Stimulated activated CD4-positive, alpha-beta T cell treated with anti-CD3 and anti-CD28 coated beads, Interleukin-2, amount 100 ng/mL, for 24 hours (primary cell): Measurements from ENCODE around the gene CHST1.

ENCODE experiments used
- DNase-seq, 2 donors: peaks; one replicate each; pipeline ENCODE4 v3.0.0-alpha.2; 2020

CHST1 gene, protein sequence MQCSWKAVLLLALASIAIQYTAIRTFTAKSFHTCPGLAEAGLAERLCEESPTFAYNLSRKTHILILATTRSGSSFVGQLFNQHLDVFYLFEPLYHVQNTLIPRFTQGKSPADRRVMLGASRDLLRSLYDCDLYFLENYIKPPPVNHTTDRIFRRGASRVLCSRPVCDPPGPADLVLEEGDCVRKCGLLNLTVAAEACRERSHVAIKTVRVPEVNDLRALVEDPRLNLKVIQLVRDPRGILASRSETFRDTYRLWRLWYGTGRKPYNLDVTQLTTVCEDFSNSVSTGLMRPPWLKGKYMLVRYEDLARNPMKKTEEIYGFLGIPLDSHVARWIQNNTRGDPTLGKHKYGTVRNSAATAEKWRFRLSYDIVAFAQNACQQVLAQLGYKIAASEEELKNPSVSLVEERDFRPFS

DNA sequence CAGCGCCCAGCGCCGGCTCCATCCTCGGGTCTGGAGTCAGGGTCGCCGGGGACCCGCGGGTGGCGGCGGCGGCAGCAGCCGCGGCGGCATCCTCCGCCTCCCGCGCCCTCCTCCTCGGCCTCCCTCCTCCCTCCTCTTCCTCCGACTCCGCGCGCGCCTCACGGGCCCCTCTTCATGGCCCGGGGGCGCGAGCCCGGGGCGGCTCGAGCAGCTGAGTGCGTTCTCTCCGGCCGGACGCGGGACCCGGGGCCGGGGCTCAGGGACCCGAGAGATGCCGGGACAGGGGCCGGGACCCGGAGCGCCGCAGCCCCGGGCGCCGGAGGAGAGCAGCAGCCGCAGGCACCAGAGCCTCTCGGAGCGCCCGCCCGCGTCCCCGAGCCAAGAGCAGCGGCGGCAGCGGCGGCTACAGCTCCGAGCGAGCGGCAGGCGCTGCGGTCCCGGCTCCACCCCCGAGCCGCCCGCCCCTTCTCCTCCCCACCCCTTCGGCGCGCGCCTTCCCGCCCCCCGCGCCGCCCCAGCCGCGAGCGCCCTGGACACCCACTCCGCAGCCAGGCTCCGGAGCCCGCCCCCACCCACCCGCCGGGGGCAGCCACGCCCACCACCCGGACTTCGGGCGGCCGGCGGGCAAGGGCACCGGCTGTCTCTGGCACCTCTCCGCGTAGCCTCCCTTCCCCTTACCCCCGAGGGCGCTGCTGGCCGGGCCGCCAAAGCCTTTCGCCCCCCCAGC lies at the start of gene CHST1:
Gene CHST1, minus strand, starts transcription at position 417 of the 727 bp plus-strand sequence. CDS start 14,699 bp downstream, outside the sequence.
- DNase-seq, result peak in 1 of 2 donors; percentile 52

DNA sequence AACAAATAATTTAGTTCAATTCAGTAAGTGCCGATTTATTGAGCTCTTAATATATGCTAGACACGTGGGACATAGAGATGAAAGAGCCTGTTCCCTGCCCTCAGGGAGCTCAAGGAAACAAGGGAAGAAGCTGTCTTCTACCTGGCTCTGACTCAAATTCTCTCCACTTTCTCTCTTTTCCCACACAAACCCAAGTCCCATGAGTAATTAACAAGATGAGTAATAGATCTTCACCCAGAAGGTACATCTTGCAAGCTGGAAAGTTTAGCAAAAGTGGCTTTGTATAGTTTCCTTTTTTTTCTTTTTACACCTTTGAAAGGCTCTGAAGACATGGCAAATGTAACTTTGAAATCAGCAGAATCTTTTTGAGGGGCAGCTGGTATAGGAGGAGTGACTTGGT lies 48.2 kb upstream of the CHST1 start:
- no peak for DNase-seq

DNA sequence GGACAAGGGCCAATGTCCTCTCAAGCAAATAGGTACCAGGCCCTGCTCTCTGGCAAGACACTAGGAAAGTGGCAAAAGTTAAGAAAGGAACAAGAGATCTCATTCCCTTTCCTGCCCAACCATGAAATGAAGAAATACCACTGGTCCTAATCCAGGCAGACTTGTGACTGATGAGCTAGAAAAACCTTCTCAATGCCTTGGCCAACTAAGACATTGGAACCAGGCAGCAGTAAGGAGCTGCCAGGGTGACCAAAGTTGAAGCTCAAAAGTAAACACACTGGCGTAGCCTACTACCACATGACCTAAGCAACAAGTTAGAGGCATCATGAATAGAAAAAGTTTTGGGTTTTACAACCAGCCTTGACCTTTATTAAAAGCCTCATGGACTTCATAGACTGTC lies 45.1 kb upstream of the CHST1 start:
- DNase-seq, result no peak

DNA sequence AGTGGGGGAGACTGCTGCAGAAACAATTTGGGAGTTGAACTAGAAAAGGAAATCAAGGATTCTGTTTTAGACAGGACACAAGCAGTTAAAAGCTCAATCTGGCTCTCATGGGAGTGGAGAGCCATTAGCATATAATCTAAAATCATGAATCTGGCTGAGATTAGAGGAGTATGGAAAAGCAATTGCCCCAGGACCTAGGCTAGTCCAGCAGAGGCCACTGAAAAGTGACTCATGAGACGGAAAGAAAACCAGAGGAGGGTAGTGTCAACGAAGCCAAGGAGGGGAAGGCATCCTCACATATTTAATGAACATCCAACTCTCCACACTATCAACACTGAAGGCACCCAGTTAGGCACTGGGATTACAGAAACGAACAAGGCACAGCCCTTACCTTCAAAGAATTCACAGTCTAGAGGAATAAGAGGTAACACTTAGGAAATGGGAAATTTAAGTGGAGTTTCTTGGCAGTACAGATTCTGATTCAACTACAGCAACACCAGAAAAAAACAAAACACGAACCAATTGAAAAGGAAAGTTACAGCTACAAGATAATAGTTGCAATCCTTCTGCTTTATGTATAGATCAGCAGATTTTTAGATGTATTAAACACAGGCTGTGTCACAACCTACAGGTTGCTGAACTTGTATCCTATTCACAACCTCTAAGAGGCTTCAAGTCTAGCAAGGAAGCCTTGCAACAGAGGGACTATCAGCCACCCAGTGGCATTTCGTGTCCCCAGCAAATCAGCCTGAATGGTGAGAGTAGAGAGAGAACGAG lies 43.7 kb upstream of the CHST1 start:
- DNase-seq, result no peak

DNA sequence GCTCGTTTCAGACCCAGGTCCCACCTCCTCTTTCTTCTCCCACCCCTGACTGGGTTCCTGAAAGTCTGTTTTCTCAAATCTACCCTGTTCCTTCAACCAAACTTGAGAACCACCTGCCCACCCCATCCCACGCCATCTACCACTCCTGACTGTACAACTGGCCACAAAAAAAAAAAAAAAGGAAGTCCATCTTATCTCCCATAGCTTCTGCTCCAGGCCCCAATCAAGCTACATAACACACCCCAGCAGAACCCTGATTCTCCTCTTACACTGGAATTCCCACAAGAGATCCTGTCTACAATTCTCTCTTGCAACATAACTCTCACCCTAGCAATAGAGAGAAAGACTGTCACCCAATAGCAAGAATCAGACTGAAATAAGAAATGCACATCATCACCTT lies 39.2 kb upstream of the CHST1 start:
- no peak for DNase-seq

DNA sequence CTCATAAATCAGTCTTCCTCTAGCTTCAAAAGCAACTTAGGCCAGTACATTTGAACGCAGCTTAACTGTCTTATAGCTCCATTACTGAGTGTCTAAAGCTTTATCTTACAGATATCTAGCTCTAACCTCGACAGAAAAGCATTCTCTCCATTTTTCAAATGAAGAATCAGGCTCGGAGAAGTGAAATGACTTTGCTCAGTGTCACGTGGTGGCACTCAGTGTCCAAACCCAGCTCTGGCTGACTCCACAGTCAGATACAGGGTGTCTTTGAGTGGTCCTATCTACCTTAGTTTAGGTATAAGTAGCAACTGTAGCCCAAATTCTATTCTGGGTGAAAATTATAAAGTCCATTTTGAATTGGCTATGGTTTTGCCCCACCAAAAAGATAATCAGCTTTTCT lies 38.7 kb upstream of the CHST1 start:
- no peak for DNase-seq

DNA sequence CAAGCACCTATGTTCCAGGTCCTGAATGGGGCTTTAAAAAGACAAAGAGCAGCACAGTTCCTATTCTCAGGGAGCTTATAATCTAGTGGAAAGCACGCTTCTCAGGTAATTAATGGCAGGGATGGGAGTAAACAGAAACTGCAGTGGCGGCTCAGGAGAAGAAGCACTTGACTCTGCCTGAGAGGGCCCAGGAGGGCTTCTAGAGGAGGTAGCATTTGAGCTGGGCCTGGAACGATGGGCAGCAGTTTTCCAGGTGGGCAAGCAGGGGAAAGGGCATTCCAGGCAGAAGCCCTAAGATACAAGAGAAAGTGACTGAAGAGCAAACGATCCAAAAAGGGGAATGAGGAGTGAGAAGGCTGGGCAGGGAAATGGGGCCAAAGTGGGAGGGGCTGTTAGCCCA lies 37.1 kb upstream of the CHST1 start:
- no peak for DNase-seq

DNA sequence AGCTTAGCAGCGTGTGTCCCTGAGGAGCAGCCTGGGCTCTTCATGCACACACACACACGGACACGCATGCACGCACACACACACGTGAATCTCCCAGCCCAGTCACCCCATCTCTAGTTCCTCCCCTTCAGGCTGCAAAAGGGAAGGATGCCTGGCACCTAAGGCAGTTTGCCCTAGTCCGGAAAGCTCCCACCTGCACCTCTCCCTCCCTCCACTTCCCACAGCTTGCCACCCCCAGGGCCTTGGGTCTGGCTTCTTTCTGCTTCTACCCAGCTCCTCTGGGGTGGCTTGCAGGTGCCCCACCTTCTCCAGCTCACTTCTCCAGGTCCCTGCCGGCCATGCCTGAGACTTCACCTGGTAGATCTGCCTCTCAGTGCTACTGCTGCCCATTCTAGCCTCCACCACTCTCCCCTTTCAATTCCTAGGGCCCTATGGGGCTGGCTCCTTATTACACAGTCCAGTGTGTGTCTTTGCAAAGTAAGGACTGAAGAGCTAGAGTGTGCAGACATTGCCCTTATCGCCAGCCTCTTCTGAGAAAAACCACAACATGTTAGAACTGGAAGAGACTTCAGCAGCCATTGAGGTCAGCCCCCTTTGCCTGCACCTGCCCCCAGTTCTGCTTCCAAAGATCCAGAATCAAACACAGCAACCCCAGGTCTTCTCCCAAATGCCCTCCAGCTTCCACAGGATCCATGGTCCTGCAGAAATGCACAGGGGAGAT lies 33.5 kb upstream of the CHST1 start:
- DNase-seq, result no peak

DNA sequence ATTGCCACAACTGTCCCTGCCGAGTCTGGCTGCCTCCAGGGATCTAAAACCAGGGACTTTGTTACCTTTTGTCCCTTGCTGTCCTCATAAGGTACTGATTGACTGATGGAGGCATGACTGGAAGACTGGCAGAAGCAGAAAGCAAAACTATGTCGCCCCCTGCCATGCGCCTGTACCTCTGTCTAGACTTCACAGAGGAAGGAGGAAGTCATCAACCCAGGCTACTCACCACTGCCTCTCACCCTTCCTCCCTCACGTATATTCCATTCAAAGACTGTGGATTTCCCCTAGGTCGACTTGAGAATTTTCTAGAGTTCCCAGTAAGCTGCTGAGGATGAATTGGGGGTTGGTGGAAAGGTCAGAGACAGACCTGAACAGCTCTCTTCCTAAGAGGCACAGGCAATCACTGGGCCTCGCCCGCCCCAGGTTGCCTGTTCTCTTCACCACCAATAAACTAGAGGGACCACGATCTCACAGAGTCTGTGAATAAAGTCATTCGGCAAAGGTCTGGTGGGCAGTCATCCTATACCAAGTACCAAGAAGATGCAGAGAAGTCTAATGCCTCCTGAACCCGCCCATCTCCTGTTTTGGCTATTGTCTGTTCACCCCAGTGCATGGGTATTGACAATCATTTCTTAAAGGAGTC lies 27.5 kb upstream of the CHST1 start:
- no peak for DNase-seq

DNA sequence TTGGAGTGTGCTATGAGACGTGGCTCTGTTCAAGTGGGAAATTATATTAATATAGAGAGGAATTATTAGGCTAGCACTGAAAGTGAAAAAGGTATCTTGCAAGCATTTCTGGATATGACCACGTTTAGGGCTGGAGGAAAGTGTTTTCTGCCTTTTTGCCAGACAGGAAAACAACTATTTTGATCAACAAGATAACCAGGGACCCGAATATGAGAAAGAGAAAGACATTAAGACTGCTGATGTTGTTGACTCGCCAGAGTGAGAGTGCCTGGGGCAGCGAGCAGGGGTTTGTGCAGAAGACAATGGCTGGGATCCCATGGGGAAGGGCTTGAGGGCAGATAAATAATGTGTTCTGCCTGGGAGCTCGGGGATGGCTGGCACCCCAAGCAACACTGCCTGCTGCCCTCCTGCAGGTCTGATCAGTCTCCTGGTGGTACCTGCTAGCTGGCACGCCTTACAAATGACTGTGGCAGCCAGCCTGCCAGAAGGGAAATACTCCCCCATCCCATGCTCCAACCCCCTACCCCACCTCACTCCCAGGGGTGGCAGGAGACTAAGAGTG lies 23.1 kb upstream of the CHST1 start:
- no peak for DNase-seq

DNA sequence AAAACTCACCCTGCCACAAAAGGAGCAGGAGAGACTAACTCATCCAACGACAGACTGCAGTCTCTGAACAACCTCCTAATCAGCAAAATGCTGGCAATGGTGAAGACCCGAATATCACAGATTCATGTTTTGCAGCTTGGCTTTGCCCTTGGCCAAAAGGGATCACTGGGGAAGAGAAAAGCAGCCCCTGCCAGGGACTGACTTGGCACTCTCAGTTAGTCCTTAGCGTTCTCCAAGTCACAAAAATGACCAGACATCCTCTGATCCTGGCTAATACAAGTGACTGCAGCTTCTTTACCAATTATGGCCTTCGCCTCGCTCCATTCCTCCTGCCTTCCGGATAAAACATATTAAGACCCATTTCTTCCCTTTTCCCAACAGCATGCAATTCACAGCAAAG lies 22.4 kb upstream of the CHST1 start:
- DNase-seq, result no peak

DNA sequence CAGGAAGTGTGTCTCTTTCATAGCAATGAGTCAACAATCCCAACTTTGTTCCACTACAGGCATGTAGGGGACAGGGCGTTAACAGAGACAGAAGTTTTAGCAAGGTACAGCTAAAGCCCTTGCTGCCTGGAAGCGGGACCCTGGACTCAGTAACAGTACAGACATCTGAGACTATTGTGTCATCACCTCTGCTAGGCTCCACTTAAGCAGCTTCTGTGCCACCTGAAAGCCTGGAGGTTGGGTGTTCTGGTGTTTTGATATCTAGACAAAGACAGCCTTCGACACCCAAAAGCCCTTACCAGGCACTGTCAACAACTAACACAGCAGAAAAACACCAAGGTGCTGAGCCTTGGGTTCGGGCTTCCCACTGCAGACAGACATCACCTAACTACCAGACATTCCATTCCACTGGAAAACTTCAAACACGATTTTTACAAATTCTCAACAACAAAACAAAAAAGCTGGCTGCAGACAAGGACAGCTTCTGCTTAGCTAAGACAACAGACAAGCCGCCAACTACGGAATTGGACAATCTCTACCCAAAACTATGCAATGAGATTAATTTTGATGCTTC lies 20.6 kb upstream of the CHST1 start:
- no peak for DNase-seq

DNA sequence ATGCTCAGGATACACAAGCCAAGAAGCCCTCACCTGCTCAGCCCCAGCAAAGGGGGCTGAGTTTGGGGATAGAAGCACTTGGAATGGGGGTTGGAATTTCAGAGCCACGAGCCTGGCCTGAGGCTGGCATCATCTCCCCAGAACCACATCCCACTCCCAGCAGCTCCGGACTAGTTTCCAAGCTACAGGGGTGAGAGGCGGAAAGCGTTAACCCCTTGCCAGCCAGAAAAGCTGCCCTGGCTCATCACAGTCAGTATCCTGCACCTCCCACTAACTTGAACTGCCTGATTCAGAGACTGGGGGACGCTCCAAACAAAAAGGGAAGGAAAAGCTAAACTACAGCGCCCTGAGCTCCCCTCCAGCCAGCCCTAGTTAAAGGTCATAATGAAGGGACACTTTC lies 19.0 kb upstream of the CHST1 start:
- no peak for DNase-seq

DNA sequence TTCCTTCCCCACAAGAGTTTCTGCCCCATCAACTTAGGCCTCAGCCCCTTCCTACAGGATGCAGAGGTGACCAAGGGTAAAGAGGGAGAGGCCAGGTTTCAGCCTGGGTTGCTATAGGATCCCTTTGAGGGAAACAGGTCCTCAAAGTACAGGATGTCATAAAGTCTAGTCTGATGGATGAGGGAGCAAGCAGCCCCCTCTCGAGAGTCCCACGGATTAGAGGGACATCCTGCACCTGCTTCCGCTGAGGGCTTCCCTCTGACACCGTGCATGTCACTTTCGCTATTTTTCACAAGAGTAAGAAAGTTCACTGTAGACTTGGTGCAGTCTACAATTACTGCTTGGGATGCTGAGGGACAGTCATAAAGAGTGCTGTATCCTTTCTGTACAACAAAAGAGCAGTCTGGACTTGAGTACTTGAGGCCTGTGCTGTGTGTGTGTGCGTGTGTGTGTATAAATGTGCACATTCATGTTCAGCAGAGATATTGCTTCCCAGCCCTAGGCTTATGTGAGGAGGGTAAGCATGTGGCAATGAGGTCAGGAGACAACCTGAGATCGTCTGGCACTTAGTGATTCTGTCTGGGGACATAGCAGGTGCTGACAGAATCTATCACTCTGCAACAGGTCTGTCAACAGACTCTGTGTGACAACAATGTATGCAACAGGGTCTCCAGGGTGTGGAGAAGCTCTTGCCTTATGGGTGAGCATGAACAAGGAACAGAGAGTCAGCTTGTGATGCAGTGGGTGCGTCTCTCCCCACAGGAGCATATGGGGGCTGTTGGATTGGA lies 18.0 kb upstream of the CHST1 start:
- no peak for DNase-seq

DNA sequence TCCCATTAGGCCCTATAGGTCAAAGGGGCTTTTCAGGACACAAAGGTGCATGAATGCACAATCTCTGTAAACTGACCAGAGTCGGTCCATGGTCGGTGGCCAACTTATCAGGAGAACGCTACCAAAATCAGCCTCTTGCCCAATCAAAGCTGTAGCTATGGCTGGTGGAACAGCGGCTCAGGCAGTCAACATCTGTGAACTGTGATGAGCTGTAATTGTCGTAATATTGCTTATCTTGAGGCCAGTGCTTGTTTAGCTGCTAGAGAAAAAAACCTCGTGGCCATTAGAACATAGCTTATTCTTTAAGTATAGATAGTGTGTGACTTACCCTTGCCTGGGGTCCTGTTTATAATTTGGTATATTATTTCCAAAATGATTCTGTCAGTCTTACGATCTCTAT lies 14.4 kb upstream of the CHST1 start:
- no peak for DNase-seq

DNA sequence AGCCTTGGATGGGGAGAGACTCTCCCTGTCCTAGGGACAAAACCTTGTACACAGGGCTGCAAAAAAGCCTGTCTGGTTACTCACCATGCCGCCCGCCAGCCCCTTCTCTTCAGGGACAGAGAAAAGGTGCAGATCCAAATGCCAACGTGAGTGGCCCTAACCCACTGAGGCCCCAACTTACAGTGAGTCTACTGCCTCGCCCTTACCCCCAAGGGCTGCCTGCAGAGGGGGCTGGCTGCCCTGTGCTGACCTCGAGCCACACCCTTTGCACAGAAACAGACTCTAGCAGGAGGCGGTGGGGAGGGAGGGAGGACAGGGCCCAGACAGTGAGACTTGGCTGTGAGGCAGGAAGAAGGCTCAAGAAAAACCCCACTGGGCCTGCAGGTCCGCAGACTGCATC lies 13.6 kb upstream of the CHST1 start:
- no peak for DNase-seq

DNA sequence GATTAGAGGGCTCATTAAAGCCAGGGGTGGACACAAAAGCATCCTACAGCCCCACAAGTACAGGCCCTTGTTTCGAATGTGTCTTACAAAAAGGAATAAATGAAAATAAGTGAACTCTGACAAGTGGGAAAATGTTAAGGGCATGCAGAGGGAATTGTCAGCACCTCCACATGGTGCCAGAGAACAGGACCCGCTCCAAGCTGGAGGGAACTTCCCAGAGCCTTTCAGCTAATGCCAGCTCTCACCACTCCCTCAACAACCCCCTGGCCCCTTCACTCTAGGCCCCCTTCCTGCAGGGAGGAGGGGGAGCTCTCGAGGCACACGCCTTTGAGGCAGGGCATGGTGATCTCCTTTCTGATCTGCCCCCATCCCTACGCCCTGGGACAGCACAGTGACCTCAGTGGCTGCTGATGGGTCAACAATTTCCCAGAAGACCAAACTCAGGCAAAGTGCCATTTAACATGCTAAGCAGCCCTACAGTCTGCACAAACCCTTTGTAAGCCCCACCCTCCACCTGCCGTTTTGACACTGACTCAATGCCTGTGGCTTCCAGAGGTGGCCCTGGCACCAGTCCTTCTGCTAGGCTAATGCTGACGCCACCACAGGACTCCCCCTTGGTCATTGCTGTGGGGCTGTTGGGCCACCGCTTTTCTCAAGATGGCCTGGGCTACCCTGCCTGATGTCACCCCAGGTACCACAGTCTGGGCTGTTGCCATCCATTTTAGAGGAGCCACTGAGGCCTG lies 12.5 kb upstream of the CHST1 start:
- DNase-seq, result no peak

DNA sequence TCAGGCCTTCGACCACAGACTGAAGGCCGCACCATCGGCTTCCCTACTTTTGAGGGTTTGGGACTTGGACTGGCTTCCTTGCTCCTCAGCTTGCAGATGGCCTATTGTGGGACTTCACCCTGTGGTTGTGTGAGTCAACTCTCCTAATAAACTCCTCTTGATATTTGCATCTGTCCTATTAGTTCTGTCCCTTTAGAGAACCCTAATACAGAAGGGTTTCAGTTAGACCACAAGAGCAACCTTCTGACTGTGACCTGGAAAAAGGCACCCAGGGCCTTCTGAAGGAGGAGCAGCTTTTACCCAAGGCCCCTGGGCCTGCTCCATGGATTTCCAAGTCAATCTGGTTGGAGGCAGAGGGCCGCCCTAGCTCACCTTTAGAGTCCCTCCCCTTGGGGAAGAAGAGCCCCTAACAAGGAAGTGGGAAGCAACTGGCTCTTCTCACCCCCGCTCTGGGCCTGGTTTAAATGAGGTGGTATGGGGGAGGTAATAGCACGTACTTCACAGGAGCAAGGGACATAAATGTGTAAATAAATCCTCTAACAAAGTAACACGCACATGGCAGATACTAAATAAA lies 11.2 kb upstream of the CHST1 start:
- DNase-seq, result no peak

DNA sequence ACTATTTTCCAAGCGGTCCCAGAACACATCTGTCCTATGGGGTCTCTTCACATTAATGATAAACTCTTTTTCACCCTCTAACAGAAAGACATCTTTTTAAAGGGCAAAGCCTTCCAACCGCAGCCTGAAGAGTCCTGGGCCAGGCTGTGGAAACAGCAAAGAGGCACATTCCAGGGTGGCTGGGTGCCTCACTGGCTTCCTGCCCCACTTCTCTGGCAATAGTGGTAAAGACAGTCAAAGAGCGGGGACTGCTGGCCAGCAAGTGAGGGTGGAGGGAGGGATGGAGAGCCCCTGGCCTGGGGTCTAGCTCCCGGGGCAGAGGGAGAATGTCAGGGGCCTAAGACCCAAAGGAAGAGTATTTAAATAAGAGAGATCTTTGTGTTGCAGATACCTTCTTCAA lies 10.2 kb upstream of the CHST1 start:
- no peak for DNase-seq
